ENCODE measurements around the gene RND2. TPM values are rescaled to one million over a fixed set of nuclear protein-coding genes. Genes with fewer than 3 reads are reported as not detected.

Gene RND2
- total and polyA plus RNA-seq, 9 of the 15 experiments (the other 6 are each of a cell fraction or from before 2014, with no cell fraction given): 0.15 to 1.9 (median 0.98) TPM

- H2AFZ ChIP-seq (ENCODE audit: low read depth, low read length): no peak overlapping the region
- no peak for TF ChIP-seq ZNF57 (CRISPR knock-in tag; IDR thresholded peaks at IDR 0.05)
- no peak for TF ChIP-seq JUN (IDR thresholded peaks at IDR 0.05; ENCODE audit: borderline replicate concordance, low read depth, low read length)
- no peak for TF ChIP-seq JUN (CRISPR knock-in tag; IDR thresholded peaks at IDR 0.05; ENCODE audit: borderline replicate concordance)
- no peak for TF ChIP-seq CHAMP1 (IDR thresholded peaks at IDR 0.05)
- no peak for TF ChIP-seq ZFP30 (CRISPR knock-in tag; IDR thresholded peaks at IDR 0.05; ENCODE audit: borderline replicate concordance)
- TF ChIP-seq HDAC1 (IDR thresholded peaks at IDR 0.05): no peak
- TF ChIP-seq SOX6 (IDR thresholded peaks at IDR 0.05): no peak
- TF ChIP-seq TFAM (CRISPR knock-in tag; conservative IDR thresholded peaks at IDR 0.05): no peak
- TF ChIP-seq HDGF (IDR thresholded peaks at IDR 0.05): no peak
- TF ChIP-seq HDAC2 (IDR thresholded peaks at IDR 0.05): no peak
- no peak for TF ChIP-seq MED1 (CRISPR knock-in tag; IDR thresholded peaks at IDR 0.05; ENCODE audit: borderline replicate concordance)
- no peak for TF ChIP-seq ELK1 (CRISPR knock-in tag; IDR thresholded peaks at IDR 0.05)
- TF ChIP-seq ARNT (IDR thresholded peaks at IDR 0.05): no peak
- TF ChIP-seq TBP (optimal IDR thresholded peaks at IDR 0.05; ENCODE audit: low read depth, low read length): no peak
- no peak for TF ChIP-seq ZNF395 (CRISPR knock-in tag; IDR thresholded peaks at IDR 0.05)
- no peak for TF ChIP-seq RBM14 (IDR thresholded peaks at IDR 0.05; ENCODE audit: borderline replicate concordance, insufficient read depth, low read depth, low read length)
- no peak for TF ChIP-seq GTF2A2 (tag; IDR thresholded peaks at IDR 0.05)
These were observed 15.6 kb downstream of the RND2 start for GRCh38 chr17:43040655-43041054.

More at GRCh38 chr17:43040655-43041054, 15.6 kb downstream of the RND2 start:
- in situ Hi-C loops (cut with MboI): no loop called here
- Histone ChIP-seq H3K27me3 (ENCODE audit: control insufficient read depth in 2 of 2, insufficient read depth in 2 of 2, low read length in 2 of 2) (no peaks in the 10 kb centered on the region), H3K4me1 (replicated peaks in 1 of 2; ENCODE audit: control insufficient read depth in 2 of 2, insufficient read depth in 2 of 2, low read length in 2 of 2) (peaks cover 0 to 5% of the 10 kb centered on the region in 2 experiments; a peak in 3 of 5 replicates), H3K4me3 (no peak overlapping the region), H3K9me3 (replicated peaks; ENCODE audit: control insufficient read depth, insufficient read depth, low read depth, low read length) (no peaks in the 10 kb centered on the region), H3K79me2 (ENCODE audit: control insufficient read depth, insufficient read depth, low read length) (no peaks in the 10 kb centered on the region), H3K27ac (ENCODE audit: extremely low read depth, low read depth, low read length) (no peak overlapping the region), H3K36me3 (ENCODE audit: control insufficient read depth, insufficient read depth, low read length) (peaks cover 31% of the 10 kb centered on the region), H4K20me1 (replicated peaks; ENCODE audit: control insufficient read depth, insufficient read depth, low read length) (no peaks in the 10 kb centered on the region), H3K9ac (ENCODE audit: insufficient read depth in 1 of 2, low read depth in 2 of 2, low read length in 2 of 2) (no peak overlapping the region), H3K9me1 (ENCODE audit: control insufficient read depth, insufficient read depth, low read length) (no peaks in the 10 kb centered on the region), H3K4me2 (ENCODE audit: insufficient read depth, low read length) (no peak overlapping the region)
- POLR2A ChIA-PET: no interaction called here
- intact Hi-C loops (cut with micrococcal nuclease): no loop called here
- ATAC-seq: no peak
- CTCF ChIA-PET (ENCODE audit: low intra/inter-chr PET ratio): no interaction called here
- FAIRE-seq: no peak
- WGBS (ENCODE audit: insufficient coverage, low coverage, missing lambda C conversion rate): 90% methylated on average over 2 of the region's 2 CpGs
- no TSS peak for BruUV-seq (replicated peaks)
- DNase-seq (ENCODE audit: extremely low read depth in 1 of 4, low spot score in 3 of 4): no peak

Data from K562 (cell line).